Hematopoietic multipotent progenitor cell treated with erythropoietin and hydrocortisone succinate and interleukin-3 and kit ligand, for 15 days (in vitro differentiated cells): ENCODE results near the gene RECQL.

ENCODE experiments used
- DNase-seq: peaks from one replicate; pipeline ENCODE4 v3.0.0-alpha.2; 2015; ENCODE audit warnings: low spot score

Gene RECQL

DNA sequence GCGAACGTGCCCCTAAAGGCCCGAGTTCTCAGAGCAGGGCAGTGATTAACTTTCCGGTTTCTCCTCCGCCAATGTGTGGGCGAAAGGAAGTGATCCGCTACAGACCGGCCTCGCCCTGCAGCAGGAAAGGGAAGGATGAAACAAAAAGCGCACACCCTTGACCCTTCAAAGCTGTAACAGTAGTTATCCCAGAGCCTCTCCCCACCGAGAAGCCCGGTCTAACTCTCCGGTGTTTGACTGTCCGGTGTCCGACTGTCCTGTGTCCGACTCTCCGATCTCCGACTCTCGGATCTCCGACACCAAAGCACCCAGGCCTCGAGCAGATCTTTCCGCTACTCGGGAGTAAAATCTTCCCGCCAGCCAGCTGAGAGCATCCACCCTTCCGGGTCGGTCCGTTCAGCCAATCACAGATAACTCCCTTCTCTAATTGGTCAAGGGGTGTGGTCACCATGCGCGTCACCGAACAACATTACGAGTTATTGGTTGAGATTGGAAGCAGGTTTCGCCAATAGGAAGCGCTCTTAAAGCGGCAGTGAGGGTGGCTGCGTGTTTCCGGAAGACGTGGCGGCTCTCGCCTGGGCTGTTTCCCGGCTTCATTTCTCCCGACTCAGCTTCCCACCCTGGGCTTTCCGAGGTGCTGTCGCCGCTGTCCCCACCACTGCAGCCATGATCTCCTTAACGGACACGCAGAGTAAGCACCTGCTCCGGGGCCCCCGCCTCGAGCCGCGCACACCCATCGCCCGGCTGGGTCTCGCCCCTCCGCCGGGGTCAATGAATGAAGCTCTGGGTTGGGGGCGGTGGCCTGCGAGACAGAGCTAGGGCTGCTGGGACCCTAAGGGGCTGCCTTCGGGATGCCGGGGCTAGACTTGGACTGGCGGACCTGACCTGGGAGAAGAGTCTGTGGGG, at the start of gene RECQL, which contains the start of gene GOLT1B:
Gene RECQL, minus strand, starts transcription at position 378 of the 906 bp plus-strand sequence. CDS start 2,065 bp downstream, outside the sequence.
Gene GOLT1B, plus strand, starts transcription at position 532 of the 906 bp plus-strand sequence. Its CDS starts 135 bp downstream, at position 667.
- DNase-seq: peak; percentile 97

- no peak for DNase-seq
Measured at GRCh38 chr12:21547437-21547836, 46.0 kb upstream of the RECQL start.

GRCh38 chr12:21546716-21547115, 45.3 kb upstream of the RECQL start:
- no peak for DNase-seq

DNA sequence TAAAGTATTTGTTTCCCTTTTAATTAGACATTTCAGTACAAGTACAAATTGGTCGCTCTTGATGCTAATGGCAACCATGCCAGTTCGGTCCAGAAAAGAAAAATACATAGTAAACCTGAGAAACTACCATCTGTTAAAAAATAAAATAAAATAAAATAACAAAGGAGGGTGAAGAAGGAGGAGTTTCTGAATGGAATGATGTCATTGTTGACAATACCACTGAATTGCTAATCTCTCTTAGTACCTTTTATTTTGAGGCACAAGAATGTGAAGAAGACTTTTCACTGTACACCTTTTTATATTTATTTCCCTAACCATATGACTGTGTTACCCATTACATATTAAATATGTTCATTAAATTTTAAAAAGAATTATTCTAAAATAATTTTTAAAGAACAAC, 44.1 kb upstream of the RECQL start:
- no peak for DNase-seq

GRCh38 chr12:21543151-21543550, 41.7 kb upstream of the RECQL start:
- DNase-seq: no peak

GRCh38 chr12:21542403-21542802, 41.0 kb upstream of the RECQL start:
- DNase-seq: no peak

GRCh38 chr12:21541773-21542172, 40.3 kb upstream of the RECQL start:
- DNase-seq: no peak

- DNase-seq: no peak
Measured at GRCh38 chr12:21539797-21540196, 38.4 kb upstream of the RECQL start.

DNA sequence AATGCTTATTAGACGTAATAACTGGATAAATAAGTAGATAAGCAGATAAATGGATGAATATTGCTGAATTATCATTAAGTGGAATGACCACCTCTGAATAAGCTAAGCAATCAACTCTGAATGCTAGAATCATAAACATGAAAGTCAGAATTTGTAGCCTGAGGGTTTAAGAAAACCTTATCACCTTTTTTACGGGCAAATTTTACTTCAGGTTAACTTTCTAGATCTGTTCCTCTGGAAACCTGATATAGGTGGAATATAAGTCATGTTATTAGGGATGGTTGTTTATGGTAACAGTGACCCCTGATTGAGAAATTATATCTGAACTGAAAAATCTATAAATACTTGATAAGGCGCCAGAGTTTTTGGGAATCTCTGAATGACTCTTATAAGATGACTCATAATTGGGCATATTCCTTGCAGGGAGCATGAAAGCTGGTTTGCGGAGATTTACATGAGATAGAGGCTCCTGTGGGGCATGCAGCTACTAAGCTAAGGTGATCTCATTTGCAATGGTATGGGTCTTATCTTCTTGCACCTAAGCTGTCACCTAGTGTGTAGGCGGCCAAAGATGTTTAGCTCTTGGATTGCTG, 36.7 kb upstream of the RECQL start:
- DNase-seq: no peak

DNA sequence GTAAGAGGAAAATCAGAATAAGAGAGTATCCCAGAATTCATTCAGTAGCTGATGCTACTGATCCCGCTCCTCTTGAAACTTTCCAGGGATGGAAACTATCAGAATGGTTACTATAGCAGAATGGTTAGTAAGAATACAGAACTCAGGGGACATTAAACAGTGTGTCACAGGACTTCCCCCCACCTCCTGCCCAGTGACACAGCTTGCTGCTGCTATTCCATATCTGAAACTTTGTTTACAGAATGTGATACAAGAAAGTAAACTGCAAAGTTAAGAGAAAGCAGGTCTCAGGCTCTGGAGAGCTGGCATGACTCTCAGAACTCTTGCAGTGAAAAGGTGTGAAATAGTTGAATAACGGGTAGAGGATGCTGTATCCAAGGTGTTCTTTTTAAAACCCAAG, 28.0 kb upstream of the RECQL start:
- no peak for DNase-seq

DNA sequence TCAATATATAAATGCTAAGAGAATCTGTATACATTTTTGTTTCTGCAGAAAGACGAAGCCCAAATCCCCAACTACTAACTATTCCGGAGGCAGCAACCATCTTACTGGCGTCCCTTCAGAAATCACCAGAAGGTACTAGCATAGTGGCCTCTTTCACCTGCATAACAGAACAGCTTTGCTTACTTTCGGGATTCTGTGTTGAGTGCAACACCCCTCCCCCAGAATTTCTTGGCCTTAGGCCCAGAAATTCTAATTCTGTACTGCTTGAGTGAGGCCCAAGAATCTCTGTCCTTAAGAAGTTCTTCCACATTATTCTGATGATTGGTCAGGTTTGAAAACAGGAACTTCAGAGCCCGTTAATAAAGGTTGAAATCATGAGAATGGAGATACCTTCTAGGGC, 27.5 kb upstream of the RECQL start:
- DNase-seq: no peak

- DNase-seq: no peak
Measured at GRCh38 chr12:21527451-21528180, 26.2 kb upstream of the RECQL start.

- DNase-seq: no peak
Measured at GRCh38 chr12:21526721-21527345, 25.4 kb upstream of the RECQL start.

DNA sequence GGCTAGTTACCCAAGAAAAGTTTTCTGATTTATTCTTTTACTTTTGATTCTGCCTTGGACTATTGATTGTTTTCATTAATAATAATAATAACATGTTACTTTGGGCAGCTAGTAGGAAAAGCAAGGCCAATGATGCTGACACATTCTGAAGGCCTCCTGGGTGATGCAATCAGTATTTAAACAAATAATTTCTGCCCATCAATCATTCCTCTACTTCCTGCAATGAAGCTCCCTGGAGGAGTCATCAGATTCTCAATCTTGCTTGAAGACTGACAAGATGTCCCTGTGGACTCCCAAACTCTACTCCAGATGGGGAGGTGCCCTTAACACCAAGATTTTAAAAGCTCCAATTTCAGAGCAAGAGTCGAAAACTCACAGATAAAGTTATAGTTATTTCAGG, 24.6 kb upstream of the RECQL start, which contains the start of gene SPX:
Gene SPX, plus strand, starts transcription at position 244 of the 400 bp plus-strand sequence. CDS start 177 bp downstream, outside the sequence.
- DNase-seq: no peak

- DNase-seq: no peak
Measured at GRCh38 chr12:21523148-21523547, 21.7 kb upstream of the RECQL start.

GRCh38 chr12:21521541-21521940, 20.1 kb upstream of the RECQL start:
- DNase-seq: no peak

- no peak for DNase-seq
Measured at GRCh38 chr12:21518451-21518850, 17.0 kb upstream of the RECQL start.

- DNase-seq: no peak
Measured at GRCh38 chr12:21516281-21516680, 14.8 kb upstream of the RECQL start.

GRCh38 chr12:21509768-21510167, 8.3 kb upstream of the RECQL start:
- no peak for DNase-seq

DNA sequence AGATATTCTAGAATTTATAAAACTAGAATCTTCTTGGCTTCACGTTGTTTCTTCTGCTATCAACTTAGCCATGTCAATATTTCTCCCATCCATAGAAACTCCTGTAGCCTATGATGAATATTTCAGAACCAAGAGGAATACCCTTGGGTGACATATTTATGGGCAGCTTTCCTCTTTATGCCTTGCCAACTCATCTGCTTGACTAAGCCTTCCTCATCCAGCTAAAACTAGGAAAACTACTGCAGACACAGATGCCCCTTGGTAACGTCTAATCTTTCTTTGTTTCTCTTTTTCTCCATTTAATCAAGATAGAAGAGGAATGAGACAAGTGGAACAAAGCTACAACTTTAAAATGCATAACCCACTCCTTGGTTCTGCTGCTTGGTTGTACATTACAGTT, 6.4 kb upstream of the RECQL start:
- DNase-seq: no peak

GRCh38 chr12:21505888-21506287, 4.5 kb upstream of the RECQL start:
- no peak for DNase-seq

- no peak for DNase-seq
Measured at GRCh38 chr12:21502872-21503271, 1.4 kb upstream of the RECQL start.
